ENCODE measurements around the gene CHRNE. TPM values are rescaled to one million over a fixed set of nuclear protein-coding genes. Genes with fewer than 3 reads are reported as not detected.

Gene CHRNE
- total and polyA plus RNA-seq, 2 of the 13 experiments (the other 11 are each of a cell fraction or from before 2014, with no cell fraction given): 0.53 to 0.59 TPM

DNA sequence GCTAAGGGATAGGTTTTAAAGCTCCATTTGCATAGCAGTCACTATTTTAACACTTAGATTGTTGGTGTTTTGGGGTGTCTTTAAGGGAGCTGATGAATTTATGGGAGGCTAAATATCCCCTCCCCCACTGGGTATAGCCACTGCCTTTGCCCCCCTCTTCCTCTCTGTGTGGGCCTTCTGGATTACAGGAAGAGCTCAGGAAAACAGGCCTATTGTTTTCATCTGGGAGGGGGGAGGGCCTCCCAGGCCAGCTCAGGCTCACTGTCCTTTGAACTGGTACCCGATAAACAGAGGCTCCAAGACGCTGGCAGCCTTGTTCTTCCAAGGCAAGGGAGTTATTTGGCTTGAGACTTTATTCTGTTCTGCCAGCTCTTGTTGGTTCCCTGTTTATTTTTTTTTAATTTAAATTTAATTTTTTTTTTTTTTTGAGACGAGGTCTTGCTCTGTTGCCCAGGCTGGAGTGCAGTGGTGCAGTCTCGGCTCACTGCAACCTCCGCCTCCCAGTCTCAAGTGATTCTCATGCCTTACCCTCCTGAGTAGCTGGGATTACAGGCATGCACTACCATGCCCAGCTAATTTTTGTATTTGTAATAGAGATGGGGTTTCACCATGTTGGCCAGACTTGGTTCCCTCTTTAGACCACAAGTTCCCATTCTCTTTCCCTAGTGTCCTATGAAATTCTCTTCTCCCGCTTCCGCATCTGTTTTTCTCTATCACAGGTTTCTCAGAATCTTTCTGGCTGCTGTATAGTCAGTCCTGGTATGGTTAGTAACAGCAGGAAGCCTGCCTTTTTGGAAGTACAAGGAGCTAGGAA lies 44.6 kb downstream of the CHRNE start (continued):
- peak; percentile 90 for TF ChIP-seq PAXIP1 (CRISPR knock-in tag; conservative IDR thresholded peaks at IDR 0.05)
- 0 out of 2 replicates have a peak, but pooled peaks have one; percentile 8 for TF ChIP-seq FOXK1 (CRISPR knock-in tag; IDR thresholded peaks at IDR 0.05; ENCODE audit: borderline replicate concordance, low read depth)
- TF ChIP-seq, protein P1, sequence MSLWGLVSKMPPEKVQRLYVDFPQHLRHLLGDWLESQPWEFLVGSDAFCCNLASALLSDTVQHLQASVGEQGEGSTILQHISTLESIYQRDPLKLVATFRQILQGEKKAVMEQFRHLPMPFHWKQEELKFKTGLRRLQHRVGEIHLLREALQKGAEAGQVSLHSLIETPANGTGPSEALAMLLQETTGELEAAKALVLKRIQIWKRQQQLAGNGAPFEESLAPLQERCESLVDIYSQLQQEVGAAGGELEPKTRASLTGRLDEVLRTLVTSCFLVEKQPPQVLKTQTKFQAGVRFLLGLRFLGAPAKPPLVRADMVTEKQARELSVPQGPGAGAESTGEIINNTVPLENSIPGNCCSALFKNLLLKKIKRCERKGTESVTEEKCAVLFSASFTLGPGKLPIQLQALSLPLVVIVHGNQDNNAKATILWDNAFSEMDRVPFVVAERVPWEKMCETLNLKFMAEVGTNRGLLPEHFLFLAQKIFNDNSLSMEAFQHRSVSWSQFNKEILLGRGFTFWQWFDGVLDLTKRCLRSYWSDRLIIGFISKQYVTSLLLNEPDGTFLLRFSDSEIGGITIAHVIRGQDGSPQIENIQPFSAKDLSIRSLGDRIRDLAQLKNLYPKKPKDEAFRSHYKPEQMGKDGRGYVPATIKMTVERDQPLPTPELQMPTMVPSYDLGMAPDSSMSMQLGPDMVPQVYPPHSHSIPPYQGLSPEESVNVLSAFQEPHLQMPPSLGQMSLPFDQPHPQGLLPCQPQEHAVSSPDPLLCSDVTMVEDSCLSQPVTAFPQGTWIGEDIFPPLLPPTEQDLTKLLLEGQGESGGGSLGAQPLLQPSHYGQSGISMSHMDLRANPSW (CRISPR knock-in tag; IDR thresholded peaks at IDR 0.05; ENCODE audit: borderline replicate concordance): no peak
- no peak for TF ChIP-seq IKZF4 (CRISPR knock-in tag; IDR thresholded peaks at IDR 0.05; ENCODE audit: borderline replicate concordance, low read depth, not compliant biosample characterization)
- TF ChIP-seq HDAC1 (CRISPR knock-in tag; IDR thresholded peaks at IDR 0.05): peak; percentile 71; the same call in 1 of the 2 replicates
- peak; percentile 41; the same call in 1 of the 2 replicates for TF ChIP-seq IRF2 (CRISPR knock-in tag; IDR thresholded peaks at IDR 0.05)
- TF ChIP-seq TFE3 (CRISPR knock-in tag; IDR thresholded peaks at IDR 0.05): no peak
- no peak for TF ChIP-seq HNRNPK (IDR thresholded peaks at IDR 0.05; ENCODE audit: low read depth, low read length, poor library complexity, severe bottlenecking)
- no peak for TF ChIP-seq ZNF549 (CRISPR knock-in tag; IDR thresholded peaks at IDR 0.05)
- TF ChIP-seq FOXO1 (CRISPR knock-in tag; IDR thresholded peaks at IDR 0.05): peak; percentile 82
- TF ChIP-seq, protein P2, sequence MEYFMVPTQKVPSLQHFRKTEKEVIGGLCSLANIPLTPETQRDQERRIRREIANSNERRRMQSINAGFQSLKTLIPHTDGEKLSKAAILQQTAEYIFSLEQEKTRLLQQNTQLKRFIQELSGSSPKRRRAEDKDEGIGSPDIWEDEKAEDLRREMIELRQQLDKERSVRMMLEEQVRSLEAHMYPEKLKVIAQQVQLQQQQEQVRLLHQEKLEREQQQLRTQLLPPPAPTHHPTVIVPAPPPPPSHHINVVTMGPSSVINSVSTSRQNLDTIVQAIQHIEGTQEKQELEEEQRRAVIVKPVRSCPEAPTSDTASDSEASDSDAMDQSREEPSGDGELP (IDR thresholded peaks at IDR 0.05; ENCODE audit: borderline replicate concordance, low read depth): peak; percentile 52; the same call in 1 of the 2 replicates
- no peak for TF ChIP-seq HMGA1 (CRISPR knock-in tag; conservative IDR thresholded peaks at IDR 0.05)
- no peak for TF ChIP-seq CREB3 (CRISPR knock-in tag; IDR thresholded peaks at IDR 0.05)
- 0 out of 2 replicates have a peak, but pooled peaks have one; percentile 53 for TF ChIP-seq HDAC2 (CRISPR knock-in tag; IDR thresholded peaks at IDR 0.05)
- TF ChIP-seq SMAD3 (CRISPR knock-in tag; IDR thresholded peaks at IDR 0.05): peak; percentile 42; the same call in 1 of the 2 replicates
- TF ChIP-seq FLYWCH1 (CRISPR knock-in tag; IDR thresholded peaks at IDR 0.05): no peak
- no peak for TF ChIP-seq MYPOP (CRISPR knock-in tag; IDR thresholded peaks at IDR 0.05)
